MM.1S (cell line): ENCODE data around the gene GPR161.

Experiments
- CTCF ChIP-seq: fragments of 300-600 bp; sonication (generic); IDR thresholded peaks from 2 replicates; pipeline ENCODE4 v1.5.1; 2016; ENCODE audit warnings: antibody characterized with exemption, low read length, mixed read lengths
- EZH2 ChIP-seq: fragments of 300-600 bp; sonication (generic); optimal IDR thresholded peaks from 2 replicates; pipeline ENCODE3; 2017; ENCODE audit warnings: low read depth, mild to moderate bottlenecking, antibody characterized with exemption, low read length, mixed read lengths

- no peak for TF ChIP-seq CTCF
- no peak for TF ChIP-seq EZH2
These were observed 49.0 kb downstream of the GPR161 start for GRCh38 chr1:168087696-168088095.
